Astrocyte of the spinal cord (primary cell): ENCODE results near the gene GPR63.

Experiments used
- DNase-seq: peaks from one replicate; pipeline ENCODE4 v3.0.0; 2011; ENCODE audit warnings: low read depth, low spot score
- H3K4me3 ChIP-seq: 2 replicates; pipeline ENCODE4 v1.5.1; 2011; ENCODE audit warnings: low read depth, mild to moderate bottlenecking, low read length, moderate library complexity
- in situ Hi-C: cut with HindIII; loops from 2 replicates; pipeline ENCODE4 v1.10.0; 2017; ENCODE audit warnings: low sequenced_read_pairs
- TF ChIP-seq, protein P1 (sequence below): IDR thresholded peaks from 2 replicates; pipeline ENCODE4 v1.5.1; 2012; ENCODE audit warnings: low read depth, mild to moderate bottlenecking, low read length, inconsistent platforms

GPR63 gene

GRCh38 chr6:96865055-96865405 is 27.8 kb upstream of the GPR63 start:
- no peak overlapping the region for H3K4me3 ChIP-seq
- in situ Hi-C loops = no loop called here
- DNase-seq = no peak
- TF ChIP-seq, protein P1, sequence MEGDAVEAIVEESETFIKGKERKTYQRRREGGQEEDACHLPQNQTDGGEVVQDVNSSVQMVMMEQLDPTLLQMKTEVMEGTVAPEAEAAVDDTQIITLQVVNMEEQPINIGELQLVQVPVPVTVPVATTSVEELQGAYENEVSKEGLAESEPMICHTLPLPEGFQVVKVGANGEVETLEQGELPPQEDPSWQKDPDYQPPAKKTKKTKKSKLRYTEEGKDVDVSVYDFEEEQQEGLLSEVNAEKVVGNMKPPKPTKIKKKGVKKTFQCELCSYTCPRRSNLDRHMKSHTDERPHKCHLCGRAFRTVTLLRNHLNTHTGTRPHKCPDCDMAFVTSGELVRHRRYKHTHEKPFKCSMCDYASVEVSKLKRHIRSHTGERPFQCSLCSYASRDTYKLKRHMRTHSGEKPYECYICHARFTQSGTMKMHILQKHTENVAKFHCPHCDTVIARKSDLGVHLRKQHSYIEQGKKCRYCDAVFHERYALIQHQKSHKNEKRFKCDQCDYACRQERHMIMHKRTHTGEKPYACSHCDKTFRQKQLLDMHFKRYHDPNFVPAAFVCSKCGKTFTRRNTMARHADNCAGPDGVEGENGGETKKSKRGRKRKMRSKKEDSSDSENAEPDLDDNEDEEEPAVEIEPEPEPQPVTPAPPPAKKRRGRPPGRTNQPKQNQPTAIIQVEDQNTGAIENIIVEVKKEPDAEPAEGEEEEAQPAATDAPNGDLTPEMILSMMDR = no peak

DNA sequence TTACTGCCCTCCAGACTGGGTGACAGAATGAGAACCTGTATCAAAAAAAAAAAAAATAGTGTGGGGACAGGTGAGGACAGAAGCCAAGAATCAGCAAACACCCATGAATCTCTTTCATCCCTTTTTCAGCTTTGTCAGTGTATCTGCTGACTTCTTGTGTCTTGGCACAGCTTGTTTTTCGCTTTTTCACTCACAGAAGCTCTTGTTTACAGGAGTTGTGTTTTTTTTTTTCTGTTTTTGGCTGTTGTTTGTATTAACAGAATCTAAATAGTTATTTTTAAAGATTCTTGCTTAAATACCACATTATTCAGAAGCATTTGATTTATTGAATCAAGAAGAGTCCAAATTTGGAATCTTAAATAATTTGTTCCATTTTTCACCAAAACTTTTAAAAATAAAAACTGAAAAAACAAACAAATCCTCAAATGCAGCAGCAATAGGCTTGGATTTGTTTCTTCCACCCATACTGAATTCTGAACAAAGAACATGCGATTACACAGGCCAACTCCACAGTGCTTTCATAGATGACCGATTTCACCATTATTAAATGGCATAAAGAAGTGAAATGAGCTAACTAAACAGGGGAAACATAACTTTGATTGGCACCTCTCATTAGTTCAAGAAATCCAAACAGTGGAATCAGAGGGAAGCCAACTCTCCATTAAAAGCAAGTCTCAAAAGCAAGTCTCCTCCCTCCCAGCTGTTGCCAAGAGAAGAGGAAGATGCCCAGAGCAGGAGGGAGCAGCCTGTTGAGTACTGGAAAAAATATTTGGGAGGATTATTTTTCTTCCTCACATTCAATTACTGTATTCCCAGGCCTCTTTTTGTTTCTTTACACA is 27.2 kb upstream of the GPR63 start:
- TF ChIP-seq, protein P1 = no peak
- H3K4me3 ChIP-seq = no peak overlapping the region
- DNase-seq = no peak
- in situ Hi-C loops = no loop called here

- in situ Hi-C loops = no loop called here
- no peak for DNase-seq
- TF ChIP-seq, protein P1 = no peak
Measured at GRCh38 chr6:96862560-96862959, 25.3 kb upstream of the GPR63 start.

GRCh38 chr6:96861588-96861987 is 24.3 kb upstream of the GPR63 start:
- no peak for DNase-seq
- in situ Hi-C loops = no loop called here
- TF ChIP-seq, protein P1 = no peak
- H3K4me3 ChIP-seq = no peak overlapping the region

More at GRCh38 chr6:96862560-96862959, 25.3 kb upstream of the GPR63 start:
- H3K4me3 ChIP-seq = no peak overlapping the region

DNA sequence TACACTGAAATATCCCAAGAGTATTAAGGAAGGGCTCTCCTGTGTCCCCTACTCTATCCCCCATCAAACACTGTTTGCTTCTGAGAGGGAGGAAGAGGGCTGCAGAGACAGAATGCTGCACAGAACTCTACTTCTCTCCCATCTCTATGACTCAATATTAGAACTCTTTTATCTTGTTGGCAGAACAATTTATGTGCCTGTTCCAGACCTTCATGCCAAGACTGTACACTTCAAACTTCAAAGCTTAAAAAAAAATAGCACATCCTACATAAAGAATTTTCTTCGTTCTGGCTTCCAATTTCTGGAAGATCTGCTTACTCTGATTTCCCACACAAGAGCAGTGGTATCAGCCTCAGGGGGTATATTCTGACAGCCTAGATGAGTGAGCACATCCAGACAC is 19.6 kb upstream of the GPR63 start:
- TF ChIP-seq, protein P1 = no peak
- no peak for DNase-seq
- in situ Hi-C loops = no loop called here
- no peak overlapping the region for H3K4me3 ChIP-seq

DNA sequence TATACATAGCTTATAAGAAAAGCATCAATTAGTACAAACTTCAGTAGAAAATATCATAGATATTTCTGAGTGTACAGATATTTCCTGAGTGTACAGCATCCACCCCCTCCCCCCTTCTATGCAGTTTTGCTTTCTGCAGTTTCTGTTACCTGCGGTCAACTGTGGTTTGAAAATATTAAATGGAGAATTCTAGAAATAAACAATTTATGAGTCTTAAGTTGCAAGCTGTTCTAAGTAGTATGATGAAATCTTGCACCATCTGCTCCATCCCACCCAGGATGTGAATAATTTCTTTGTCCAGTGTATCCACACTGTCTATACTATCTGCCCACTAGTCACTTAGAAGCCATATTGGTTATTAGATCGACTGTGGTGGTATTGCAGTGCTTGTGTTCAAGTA is 15.8 kb upstream of the GPR63 start:
- in situ Hi-C loops = no loop called here
- TF ChIP-seq, protein P1 = no peak
- H3K4me3 ChIP-seq = no peak overlapping the region
- DNase-seq = no peak
